HepG2 (cell line): ENCODE results near the gene CCDC148. TPM values are rescaled to one million over a fixed set of nuclear protein-coding genes. Genes with fewer than 3 reads are reported as not detected.

ENCODE experiments used
- ATAC-seq: fragments of 200-7000 bp; cut with Tn5 transposase; 3 replicates; pipeline ENCODE4 v1.9.1; 2020; ENCODE audit warnings: mild to moderate bottlenecking, moderate library complexity
- BruUV-seq: library from RNA; stranded (reverse); fragments of 400-500 nt; replicated peaks from 2 replicates; lab custom pipeline; 2021; lab: Mats Ljungman, UMichigan
- CTCF ChIA-PET: fragments of 300-600 bp; formaldehyde crosslinking; extraction: SDS; loops from one replicate; lab custom pipeline; 2021; ENCODE audit warnings: low total read pairs, inconsistent platforms, low intra/inter-chr PET ratio; lab: Yijun Ruan, JAX
- POLR2A ChIA-PET: fragments of 350-600 bp; sonication (Branson Sonifier 250); formaldehyde crosslinking; loops from one replicate; lab custom pipeline; 2020; ENCODE audit warnings: antibody characterized with exemption, inconsistent platforms; lab: Yijun Ruan, JAX
- DNase-seq: peaks from one replicate; pipeline ENCODE4 v3.0.0-alpha.2; 2015; ENCODE audit warnings: low spot score
- FAIRE-seq: peaks from 3 replicates; lab custom pipeline; 2011; peaks lifted over from hg19 to GRCh38; lab: Jason Lieb, UNC
- H2AFZ ChIP-seq: one replicate; pipeline ENCODE4 v1.6.1; 2011; ENCODE audit warnings: low read length, inconsistent platforms
- H3K27ac ChIP-seq: fragments of 300-600 bp; 3 replicates; pipeline ENCODE4 v1.8.0; 2011; ENCODE audit warnings: mixed run types, mild to moderate bottlenecking, mixed read lengths, low read length, inconsistent platforms; ENCODE audit not compliant: insufficient read depth; ENCODE audit errors: extremely low read length
- H3K27me3 ChIP-seq, 2 experiments: fragments of 200-600 bp in 1 of 2; 2 replicates in 1 of 2; 3 replicates in 1 of 2; pipeline versions ENCODE4 v1.6.0 to v1.8.0; 2011; ENCODE audit warnings: low read length in 2 of 2, mild to moderate bottlenecking in 2 of 2, moderate library complexity in 2 of 2, inconsistent platforms in 1 of 2; ENCODE audit not compliant: insufficient read depth in 2 of 2, control insufficient read depth in 1 of 2
- H3K36me3 ChIP-seq, 2 experiments: fragments of 200-600 bp in 1 of 2; replicated peaks in 1 of 2; 2 replicates in 1 of 2; 3 replicates in 1 of 2; pipeline versions ENCODE4 v1.5.1 to v1.8.0; 2011; ENCODE audit warnings: low read length in 2 of 2, inconsistent platforms in 1 of 2; ENCODE audit not compliant: insufficient read depth in 2 of 2, control insufficient read depth in 1 of 2
- H3K4me1 ChIP-seq: 2 replicates; pipeline ENCODE4 v1.5.1; 2012; ENCODE audit warnings: low read length, inconsistent platforms; ENCODE audit not compliant: insufficient read depth
- H3K4me2 ChIP-seq: 2 replicates; pipeline ENCODE4 v1.6.0; 2011; ENCODE audit warnings: low read depth, low read length, inconsistent platforms
- H3K4me3 ChIP-seq, 3 experiments: fragments of 200-600 bp in 1 of 3; sonication (generic), shearing (Covaris generic) in 1 of 3; replicated peaks in 1 of 3; 2 replicates each; pipeline ENCODE4 v1.5.1; 2011 to 2016; ENCODE audit warnings: low read length in 3 of 3, inconsistent platforms in 2 of 3, low read depth in 2 of 3, mild to moderate bottlenecking in 2 of 3, control low read depth in 1 of 3, mixed read lengths in 1 of 3; ENCODE audit not compliant: insufficient read depth in 1 of 3
- H3K79me2 ChIP-seq: one replicate; pipeline ENCODE4 v1.6.1; 2011; ENCODE audit warnings: low read length, inconsistent platforms; ENCODE audit not compliant: insufficient read depth
- H3K9ac ChIP-seq: 2 replicates; pipeline ENCODE4 v1.6.0; 2011; ENCODE audit warnings: mild to moderate bottlenecking, low read depth, low read length, inconsistent platforms; ENCODE audit not compliant: insufficient read depth
- H3K9me3 ChIP-seq: 2 replicates; pipeline ENCODE4 v1.5.1; 2012; ENCODE audit warnings: mild to moderate bottlenecking, low read length
- H4K20me1 ChIP-seq: 2 replicates; pipeline ENCODE4 v1.6.0; 2011; ENCODE audit warnings: inconsistent platforms, mild to moderate bottlenecking, low read length, moderate library complexity; ENCODE audit not compliant: insufficient read depth
- CENPBD1 ChIP-seq: sonication (generic); formaldehyde crosslinking; IDR thresholded peaks from 2 replicates; pipeline ENCODE4 v1.8.0; 2022; ENCODE audit warnings: missing genetic modification reagents, low read depth, mild to moderate bottlenecking, borderline replicate concordance
- HBP1 ChIP-seq: IDR thresholded peaks from 2 replicates; pipeline ENCODE4 v1.6.1; 2016; ENCODE audit warnings: low read depth, control low read depth
- HNRNPK ChIP-seq: fragments of 200-400 bp; formaldehyde crosslinking; IDR thresholded peaks from 2 replicates; pipeline ENCODE4 v1.6.1; 2018; ENCODE audit warnings: low read length, low read depth, moderate library complexity, mild to moderate bottlenecking; ENCODE audit not compliant: poor library complexity, severe bottlenecking
- NFE2L2 ChIP-seq: fragments of 150-350 bp; IDR thresholded peaks from 2 replicates; pipeline ENCODE4 v1.6.1; 2014; ENCODE audit warnings: low read length
- NONO ChIP-seq, 2 experiments: fragments of 450-650 bp in 1 of 2; sonication (generic) in 1 of 2; formaldehyde crosslinking in 1 of 2; IDR thresholded peaks in 1 of 2; conservative IDR thresholded peaks in 1 of 2; 2 replicates each; pipeline versions ENCODE4 v1.6.1 to v1.8.0; 2017 to 2022; ENCODE audit warnings: mild to moderate bottlenecking in 1 of 2, missing genetic modification reagents in 1 of 2, moderate library complexity in 1 of 2
- PCBP2 ChIP-seq: fragments of 200-400 bp; formaldehyde crosslinking; optimal IDR thresholded peaks from 2 replicates; pipeline ENCODE3; 2018; ENCODE audit warnings: low read length, low read depth; ENCODE audit not compliant: poor library complexity, severe bottlenecking
- POLR2AphosphoS2 ChIP-seq: IDR thresholded peaks from 2 replicates; pipeline ENCODE4 v1.6.1; 2011; ENCODE audit warnings: low read depth, low read length, improper control_type of control experiment
- ZBTB33 ChIP-seq: sonication (generic); formaldehyde crosslinking; IDR thresholded peaks from 2 replicates; pipeline ENCODE4 v1.4.0; 2020; ENCODE audit warnings: missing genetic modification reagents
- ZBTB46 ChIP-seq: sonication (generic); formaldehyde crosslinking; IDR thresholded peaks from 2 replicates; pipeline ENCODE4 v1.4.0; 2020; ENCODE audit warnings: mild to moderate bottlenecking, missing genetic modification reagents, borderline replicate concordance
- ZNF180 ChIP-seq: sonication (generic); formaldehyde crosslinking; IDR thresholded peaks from 2 replicates; pipeline ENCODE4 v1.4.0; 2020; ENCODE audit warnings: low read depth, missing genetic modification reagents, borderline replicate concordance
- ZNF274 ChIP-seq: sonication (generic); formaldehyde crosslinking; IDR thresholded peaks from 2 replicates; pipeline ENCODE4 v1.5.1; 2020; ENCODE audit warnings: mild to moderate bottlenecking, missing genetic modification reagents
- WGBS: methylation state at CpG from one replicate; pipeline ENCODE4 v1.1.6; 2017; ENCODE audit warnings: low lambda C conversion rate; 5-methylcytosine and 5-hydroxymethylcytosine counted together
- in situ Hi-C: cut with HindIII; loops from 2 replicates; pipeline ENCODE4 v1.10.0; 2017; ENCODE audit warnings: low pct_unique_long_range_greater_than_20kb; ENCODE audit not compliant: extremely low pct_ligation_motif_present
- intact Hi-C: fragments of 100-400 bp; cut with micrococcal nuclease; formaldehyde crosslinking; loops from one replicate; pipeline ENCODE4 v1.10.0; 2022; ENCODE audit not compliant: unreplicated experiment
- polyA plus RNA-seq, 8 experiments: library from polyadenylated mRNA; depleted of rRNA in 3 of 8; stranded (reverse) in 7 of 8; unstranded in 1 of 8; fragments of >200 nt; fragmentation: Illumina TruSeq in 4 of 8; extraction: Trizol in 4 of 8; gene quantifications; 2 replicates each; pipeline versions ENCODE4 v1.2.1 to v1.2.3, GENCODE V29; 2011 to 2016; ENCODE audit warnings: low read depth in 4 of 8, missing spikeins in 1 of 8, mixed read lengths in 1 of 8; ENCODE audit not compliant: insufficient read depth in 1 of 8
- total RNA-seq, 5 experiments: library from RNA; depleted of rRNA; stranded (reverse); fragments of >200 nt; fragmentation: Illumina TruSeq; extraction: Trizol; gene quantifications; 2 replicates each; pipeline ENCODE4 v1.2.3, GENCODE V29; 2016; ENCODE audit warnings: low read depth in 1 of 5

CCDC148 gene
- total and polyA plus RNA-seq, 2 of the 13 experiments (the other 11 are each of a cell fraction or from before 2014, with no cell fraction given) = 0.30 to 0.49 TPM

GRCh38 chr2:158293722-158294121 lies 162.8 kb downstream of the CCDC148 start:
- POLR2A ChIA-PET = no interaction called here
- no peak for FAIRE-seq
- TF ChIP-seq HNRNPK = peak; percentile 92
- TF ChIP-seq ZNF180 (CRISPR knock-in tag) = no peak
- no peak for TF ChIP-seq ZBTB46
- TF ChIP-seq ZNF274 = no peak
- TF ChIP-seq ZBTB33 = no peak
- TF ChIP-seq HBP1 = no peak
- no peak for TF ChIP-seq CENPBD1 (CRISPR knock-in tag)
- TF ChIP-seq NFE2L2 = no peak
- TF ChIP-seq PCBP2 = peak; percentile 19
- no peak for TF ChIP-seq POLR2AphosphoS2
- no peak for TF ChIP-seq NONO (IDR thresholded peaks at IDR 0.05)
- TF ChIP-seq NONO (CRISPR knock-in tag; conservative IDR thresholded peaks at IDR 0.05) = no peak
- ATAC-seq = no peak
- H3K36me3 ChIP-seq = no peaks in the 10 kb centered on the region
- no peak for DNase-seq
- H3K4me1 ChIP-seq = no peaks in the 10 kb centered on the region
- H3K4me2 ChIP-seq = no peak overlapping the region
- no peak overlapping the region for H2AFZ ChIP-seq
- intact Hi-C loops = loop anchor here (10.0 kb wide), 1 partner anchor 681 kb away; no protein-coding TSS in a partner anchor
- H3K4me3 ChIP-seq = no peak overlapping the region
- H3K9ac ChIP-seq = no peak overlapping the region
- CTCF ChIA-PET = no interaction called here
- H4K20me1 ChIP-seq = no peaks in the 10 kb centered on the region
- WGBS = 84% methylated on average over 3 of the region's 3 CpGs
- H3K27ac ChIP-seq = no peak overlapping the region
- no TSS peak for BruUV-seq
- no peaks in the 10 kb centered on the region for H3K9me3 ChIP-seq
- H3K79me2 ChIP-seq = no peaks in the 10 kb centered on the region
- in situ Hi-C loops = no loop called here
- H3K27me3 ChIP-seq = peaks cover 0 to 13% of the 10 kb centered on the region in 2 experiments; a peak in 4 of 5 replicates
